Measurements from ENCODE around the gene IL17C.
"Not testable (repeated sequence)": the region's sequence is repeated elsewhere in the genome, so short reads cannot be mapped to it uniquely, and the experiment has no call there.

The IL17C gene

GRCh38 chr16:88638323-88639230 is at the start of gene IL17C:
IL17C (plus strand) TSS chr16:88638572; CDS start chr16:88638642, 70 bp downstream.
- peak; percentile 50 for DNase-seq

- DNase-seq: no peak
These were observed 49.6 kb upstream of the IL17C start for GRCh38 chr16:88588754-88589153.

- no peak for DNase-seq
These were observed 48.9 kb upstream of the IL17C start for GRCh38 chr16:88589441-88589840.

- peak; percentile 65 for DNase-seq
These were observed 46.8 kb upstream of the IL17C start for GRCh38 chr16:88591577-88592021.

- no peak for DNase-seq
These were observed 45.3 kb upstream of the IL17C start for GRCh38 chr16:88593061-88593460.

GRCh38 chr16:88593489-88593888 is 44.9 kb upstream of the IL17C start:
- no peak for DNase-seq

- DNase-seq: no peak
These were observed 44.5 kb upstream of the IL17C start for GRCh38 chr16:88593910-88594309.

- no peak for DNase-seq
These were observed 43.3 kb upstream of the IL17C start for GRCh38 chr16:88595101-88595500.

- no peak for DNase-seq
These were observed 42.5 kb upstream of the IL17C start for GRCh38 chr16:88595921-88596320.

- no peak for DNase-seq
These were observed 41.9 kb upstream of the IL17C start for GRCh38 chr16:88596483-88596882.

GRCh38 chr16:88597856-88598491 is 40.4 kb upstream of the IL17C start:
- DNase-seq: no peak

- peak; percentile 62 for DNase-seq
These were observed 39.2 kb upstream of the IL17C start for GRCh38 chr16:88599092-88599733.

GRCh38 chr16:88599825-88600538 is 38.4 kb upstream of the IL17C start:
- no peak for DNase-seq

- DNase-seq: no peak
These were observed 37.9 kb upstream of the IL17C start for GRCh38 chr16:88600539-88600896.

GRCh38 chr16:88601313-88602036 is 36.9 kb upstream of the IL17C start:
- DNase-seq: no peak

- DNase-seq: no peak
These were observed 36.3 kb upstream of the IL17C start for GRCh38 chr16:88602091-88602490.

GRCh38 chr16:88605186-88606147 is 32.9 kb upstream of the IL17C start:
- no peak for DNase-seq

GRCh38 chr16:88606148-88606757 is 32.1 kb upstream of the IL17C start:
- DNase-seq: no peak

GRCh38 chr16:88608076-88608475 is 30.3 kb upstream of the IL17C start:
- no peak for DNase-seq

GRCh38 chr16:88609426-88609825 is 28.9 kb upstream of the IL17C start:
- DNase-seq: not testable (repeated sequence)

GRCh38 chr16:88610080-88610479 is 28.3 kb upstream of the IL17C start:
- DNase-seq: no peak

Measured in CD4-positive, alpha-beta T cell treated with Interleukin-15 for 1 hour (primary cell).